Psoas muscle (tissue), 8 donors: ENCODE results near the gene RANBP3L. TPM values are rescaled to one million over a fixed set of nuclear protein-coding genes. Genes with fewer than 3 reads are reported as not detected.
A peak's percentile ranks its signal among the peaks of the same experiment; 100 is the strongest.
"Not testable (repeated sequence)": the region's sequence is repeated elsewhere in the genome, so short reads cannot be mapped to it uniquely, and the experiment has no call there.

Source experiments
- ATAC-seq, 4 donors: fragments of 200-7000 bp; cut with Tn5 transposase; one replicate each; pipeline ENCODE4 v1.9.1; 2020; ENCODE audit warnings: moderate library complexity in 3 of 4, mild to moderate bottlenecking in 2 of 4
- DNase-seq, 2 donors: peaks; one replicate each; pipeline ENCODE4 v3.0.0-alpha.2; 2020
- H3K27ac ChIP-seq: fragments of 200-600 bp; one replicate; pipeline ENCODE4 v1.8.0; 2022
- H3K27me3 ChIP-seq, 3 donors: fragments of 200-600 bp in 1 of 3; one replicate each; pipeline versions ENCODE4 v1.6.1 to v1.8.0; 2013 to 2022; ENCODE audit warnings: low read length in 2 of 3, mild to moderate bottlenecking in 2 of 3, moderate library complexity in 1 of 3; ENCODE audit not compliant: insufficient read depth in 3 of 3
- H3K36me3 ChIP-seq, 2 donors: fragments of 200-600 bp in 1 of 2; one replicate each; pipeline versions ENCODE4 v1.6.1 to v1.8.0; 2013 to 2022; ENCODE audit warnings: low read depth in 1 of 2, mild to moderate bottlenecking in 1 of 2, moderate library complexity in 1 of 2; ENCODE audit not compliant: insufficient read depth in 1 of 2
- H3K4me1 ChIP-seq: fragments of 200-600 bp; one replicate; pipeline ENCODE4 v1.8.0; 2022
- H3K4me3 ChIP-seq: fragments of 200-600 bp; one replicate; pipeline ENCODE4 v1.8.0; 2022; ENCODE audit warnings: mild to moderate bottlenecking
- H3K9me3 ChIP-seq: fragments of 200-600 bp; one replicate; pipeline ENCODE4 v1.8.0; 2022
- WGBS, 3 donors: extraction: QIAGEN DNeasy Blood & Tissue Kit; methylation state at CpG; one replicate each; pipeline versions ENCODE4 v1.1.6 to v1.1.7; 2013; 5-methylcytosine and 5-hydroxymethylcytosine counted together
- intact Hi-C, 2 donors: fragments of 100-400 bp; cut with DNase I; formaldehyde crosslinking; loops; one replicate each; pipeline versions ENCODE4 v1.11.0 to v1.14.2; 2022
- long read RNA-seq, 2 donors: library from polyadenylated mRNA; unstranded; transcript quantifications; one replicate each; pipeline ENCODE4 v2.0.0, GENCODE V29; 2021
- polyA plus RNA-seq, 3 donors: library from polyadenylated mRNA; stranded (reverse); fragments of 200-250 nt; gene quantifications; one replicate each; pipeline ENCODE4 v1.2.3, GENCODE V29; 2013
- total RNA-seq, 4 donors: library from RNA; stranded (reverse); fragmentation: NEBNext Ultra II Directional in 2 of 4; extraction: Animal tissue kit (Norgen Biotek cat#: 25700) in 2 of 4; gene quantifications; one replicate each; pipeline versions ENCODE4 v1.2.1 to v1.2.4, GENCODE V29; 2021 to 2023
- TF ChIP-seq, protein P1 (sequence below): fragments of 200-600 bp; IDR thresholded peaks from one replicate; pipeline ENCODE4 v1.8.0; 2022; ENCODE audit warnings: antibody characterized with exemption
- donor health status: healthy with polysubstance abuse.
- donor health status: DM: no; HTN: no; CAD: no; lungs with moderate emphysema.
- donor health status: Bipolar disorder and iron deficiency.
- donor health status: healthy.
- donor health status: DM: yes; HTN: yes; CAD: no.
- donor health status: DM: no; HTN: no; CAD: no.
- donor health status: DM: no; HTN: no; CAD: no.
- donor health status: DM: yes; HTN: yes; CAD: no.

The RANBP3L gene, protein sequence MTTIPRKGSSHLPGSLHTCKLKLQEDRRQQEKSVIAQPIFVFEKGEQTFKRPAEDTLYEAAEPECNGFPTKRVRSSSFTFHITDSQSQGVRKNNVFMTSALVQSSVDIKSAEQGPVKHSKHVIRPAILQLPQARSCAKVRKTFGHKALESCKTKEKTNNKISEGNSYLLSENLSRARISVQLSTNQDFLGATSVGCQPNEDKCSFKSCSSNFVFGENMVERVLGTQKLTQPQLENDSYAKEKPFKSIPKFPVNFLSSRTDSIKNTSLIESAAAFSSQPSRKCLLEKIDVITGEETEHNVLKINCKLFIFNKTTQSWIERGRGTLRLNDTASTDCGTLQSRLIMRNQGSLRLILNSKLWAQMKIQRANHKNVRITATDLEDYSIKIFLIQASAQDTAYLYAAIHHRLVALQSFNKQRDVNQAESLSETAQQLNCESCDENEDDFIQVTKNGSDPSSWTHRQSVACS
- under 1 TPM in 3 of 4 donors, not detected in 1; 0.17 to 0.58 (median 0.17) TPM for total RNA-seq
- under 1 TPM in 2 of 3 donors, not detected in 1; 0.04 to 0.34 TPM for polyA plus RNA-seq
- long read RNA-seq, donor 1 = 0 reads
- long read RNA-seq, donor 2 = 0 reads

DNA sequence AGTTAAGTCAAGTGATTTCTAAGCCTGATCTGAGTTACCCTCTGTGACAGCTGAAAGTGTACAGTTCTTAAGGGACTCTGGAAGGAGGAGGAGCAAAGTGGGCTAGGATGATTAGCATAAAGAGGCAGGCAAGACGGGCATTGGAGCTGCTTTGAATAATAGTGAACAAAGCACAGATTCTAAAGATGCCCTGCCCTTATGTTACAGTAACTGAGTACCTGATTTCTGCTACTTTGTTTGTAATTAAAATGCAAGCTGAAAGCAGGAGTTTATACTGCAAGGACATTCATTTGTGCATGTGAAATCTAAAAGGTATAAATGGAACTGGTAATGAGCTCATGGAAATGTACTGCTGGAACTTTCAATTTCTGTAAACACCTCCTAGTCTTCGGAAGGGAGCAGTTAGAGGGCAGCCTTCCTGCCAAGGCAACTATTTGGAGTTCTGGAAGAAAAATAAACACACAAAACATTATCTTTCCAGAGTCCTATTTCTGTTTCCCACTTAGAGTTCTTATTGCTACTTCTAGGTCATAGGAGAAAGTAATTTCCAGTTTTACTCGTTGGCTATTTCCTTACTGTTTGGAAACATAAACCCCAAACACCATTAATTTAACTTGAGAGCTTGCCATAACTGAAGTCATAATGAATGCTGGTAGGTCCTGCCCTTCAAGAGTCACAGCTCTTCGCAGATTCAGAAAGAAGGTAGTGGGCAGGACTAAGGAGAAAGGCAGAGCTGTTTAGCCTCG is at the start of gene RANBP3L:
Gene RANBP3L (minus strand): TSS at position 45 of the 746 bp plus-strand sequence. CDS start 486 bp downstream, outside the sequence.
- Histone ChIP-seq H3K9me3 (no peaks in the 10 kb centered on the region), H3K27ac (peak within 1 kb of the TSS; percentile 62), H3K36me3 (no peaks in the 10 kb centered on the region), H3K4me3 (peak within 1 kb of the TSS; percentile 44), H3K4me1 (peaks cover 29% of the 10 kb centered on the region), H3K27me3 (no peaks in the 10 kb centered on the region)
- TF ChIP-seq, protein P1, sequence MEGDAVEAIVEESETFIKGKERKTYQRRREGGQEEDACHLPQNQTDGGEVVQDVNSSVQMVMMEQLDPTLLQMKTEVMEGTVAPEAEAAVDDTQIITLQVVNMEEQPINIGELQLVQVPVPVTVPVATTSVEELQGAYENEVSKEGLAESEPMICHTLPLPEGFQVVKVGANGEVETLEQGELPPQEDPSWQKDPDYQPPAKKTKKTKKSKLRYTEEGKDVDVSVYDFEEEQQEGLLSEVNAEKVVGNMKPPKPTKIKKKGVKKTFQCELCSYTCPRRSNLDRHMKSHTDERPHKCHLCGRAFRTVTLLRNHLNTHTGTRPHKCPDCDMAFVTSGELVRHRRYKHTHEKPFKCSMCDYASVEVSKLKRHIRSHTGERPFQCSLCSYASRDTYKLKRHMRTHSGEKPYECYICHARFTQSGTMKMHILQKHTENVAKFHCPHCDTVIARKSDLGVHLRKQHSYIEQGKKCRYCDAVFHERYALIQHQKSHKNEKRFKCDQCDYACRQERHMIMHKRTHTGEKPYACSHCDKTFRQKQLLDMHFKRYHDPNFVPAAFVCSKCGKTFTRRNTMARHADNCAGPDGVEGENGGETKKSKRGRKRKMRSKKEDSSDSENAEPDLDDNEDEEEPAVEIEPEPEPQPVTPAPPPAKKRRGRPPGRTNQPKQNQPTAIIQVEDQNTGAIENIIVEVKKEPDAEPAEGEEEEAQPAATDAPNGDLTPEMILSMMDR = no peak
- intact Hi-C loops = loop anchor here (5.0 to 10.0 kb wide), 3 partner anchors 35 to 227 kb away; partner anchors contain the start of gene NADK2 (in 1 of the 2)
- 4 to 8% (median 7%) methylated on average over 5 of the region's 5 CpGs for WGBS, 3 donors
- ATAC-seq (peak; percentile 63 to 81 (median 76)), DNase-seq (no peak)

DNA sequence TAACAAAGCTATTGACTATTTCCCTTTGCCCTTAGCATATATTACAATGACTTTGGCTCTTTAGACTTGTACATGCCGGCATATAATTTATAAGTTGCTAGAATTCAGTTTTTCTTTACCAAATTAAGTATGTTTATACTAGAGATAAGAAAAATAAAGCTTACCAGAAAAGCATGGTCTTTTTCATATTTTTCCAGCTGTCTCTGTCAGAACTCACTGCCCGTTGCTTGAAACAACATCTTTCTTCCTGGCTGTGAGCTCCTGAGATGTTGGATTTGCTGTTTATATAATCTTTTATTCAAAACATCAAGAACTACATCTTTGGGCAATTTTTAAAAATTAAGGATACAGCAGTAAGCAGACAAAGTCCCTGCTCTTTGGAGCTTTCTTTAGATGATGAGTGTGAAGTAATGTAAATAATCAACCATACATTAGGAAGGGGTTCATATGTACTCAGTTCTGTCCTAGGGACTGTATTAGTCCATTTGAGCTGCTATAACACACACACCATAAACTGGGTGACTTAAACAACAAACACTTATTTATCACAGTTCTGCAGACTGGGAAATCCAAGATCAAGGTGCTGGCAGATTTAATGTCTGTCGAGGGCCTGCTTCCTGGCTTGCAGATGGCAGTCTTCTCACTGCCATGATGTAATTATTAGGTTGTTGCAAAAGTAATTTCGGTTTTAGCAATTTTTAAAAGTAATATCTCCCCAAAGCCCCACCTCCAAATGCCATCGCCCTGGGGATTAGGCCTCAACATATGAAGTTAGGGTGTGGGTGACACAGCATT is 45.4 kb upstream of the RANBP3L start:
- Histone ChIP-seq H3K27me3 (no peaks in the 10 kb centered on the region), H3K36me3 (no peaks in the 10 kb centered on the region), H3K27ac (no peak overlapping the region), H3K4me1 (no peaks in the 10 kb centered on the region), H3K4me3 (no peak overlapping the region), H3K9me3 (no peaks in the 10 kb centered on the region)
- ATAC-seq (no peak), DNase-seq (no peak)
- intact Hi-C loops = no loop called here
- TF ChIP-seq, protein P1 = no peak
- 73 to 77% (median 75%) methylated on average over 5 of the region's 5 CpGs for WGBS, 3 donors

DNA sequence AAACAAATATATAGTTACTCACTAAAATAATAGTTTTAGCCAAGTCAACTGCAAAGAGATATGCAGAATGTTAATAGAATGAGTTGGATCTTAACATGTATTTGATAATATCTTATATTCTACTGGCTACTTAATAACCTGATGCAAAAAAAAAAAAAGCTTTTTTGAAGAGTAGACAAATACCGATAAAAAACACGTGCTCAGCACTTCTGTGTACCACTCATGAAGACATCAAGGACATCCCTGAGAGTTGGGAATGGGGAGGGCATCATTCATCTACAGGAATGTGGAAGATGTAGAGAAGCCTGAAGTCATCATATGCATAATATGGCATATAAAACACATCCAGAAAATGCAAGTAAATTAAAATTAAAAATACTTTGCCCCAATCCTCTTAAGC is 43.2 kb upstream of the RANBP3L start:
- Histone ChIP-seq H3K36me3 (no peaks in the 10 kb centered on the region), H3K4me1 (no peaks in the 10 kb centered on the region), H3K27ac (no peak overlapping the region), H3K9me3 (no peaks in the 10 kb centered on the region), H3K27me3 (no peaks in the 10 kb centered on the region), H3K4me3 (no peak overlapping the region)
- ATAC-seq (no peak), DNase-seq (no peak)
- intact Hi-C loops = no loop called here
- TF ChIP-seq, protein P1 = no peak
- WGBS, 3 donors = 81 to 89% (median 82%) methylated on average over 2 of the region's 2 CpGs

DNA sequence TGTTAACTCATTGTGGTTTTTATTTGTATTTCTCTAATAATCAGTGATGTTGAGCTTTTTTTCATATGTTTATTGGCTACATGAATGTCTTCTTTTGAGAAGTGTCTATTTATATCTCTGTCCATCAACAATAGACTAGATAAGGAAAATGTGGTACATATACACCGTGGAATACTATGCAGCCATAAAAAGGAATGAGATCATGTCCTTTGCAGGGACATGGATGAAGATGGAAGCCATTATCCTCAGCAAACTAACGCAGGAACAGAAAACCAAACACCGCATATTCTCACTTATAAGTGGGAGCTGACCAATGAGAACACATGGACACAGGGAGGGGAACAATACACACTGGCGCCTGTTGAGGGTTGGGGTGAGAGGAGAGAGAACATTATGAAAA is 40.0 kb upstream of the RANBP3L start:
- H3K27me3 ChIP-seq, DNase-seq, H3K27ac ChIP-seq, intact Hi-C loops, H3K4me1 ChIP-seq, ATAC-seq, H3K36me3 ChIP-seq, H3K4me3 ChIP-seq, H3K9me3 ChIP-seq: not testable (repeated sequence)
- WGBS, 3 donors = 81 to 83% (median 83%) methylated on average over 4 of the region's 4 CpGs
